ENCODE measurements around the gene MAP3K7CL.
A peak's percentile ranks its signal among the peaks of the same experiment; 100 is the strongest.

Gene MAP3K7CL, protein sequence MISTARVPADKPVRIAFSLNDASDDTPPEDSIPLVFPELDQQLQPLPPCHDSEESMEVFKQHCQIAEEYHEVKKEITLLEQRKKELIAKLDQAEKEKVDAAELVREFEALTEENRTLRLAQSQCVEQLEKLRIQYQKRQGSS

GRCh38 chr21:29130270-29130969, at the start of gene MAP3K7CL:
Gene MAP3K7CL (plus strand): TSS chr21:29130644. CDS start chr21:29133345, 2,701 bp downstream.
- H3K4me3 ChIP-seq: no peak within 1 kb of the TSS
- H3K27ac ChIP-seq: peak within 1 kb of the TSS in 7 of 21 experiments; percentile 8 to 72 (median 32)

- Histone ChIP-seq H3K4me3 (no peak overlapping the region), H3K27ac (no peak overlapping the region)
These were observed 48.2 kb upstream of the MAP3K7CL start for GRCh38 chr21:29082046-29082815.

- Histone ChIP-seq H3K4me3 (no peak overlapping the region), H3K27ac (no peak overlapping the region)
These were observed 47.1 kb upstream of the MAP3K7CL start for GRCh38 chr21:29083306-29083705.

GRCh38 chr21:29084372-29084771, 46.1 kb upstream of the MAP3K7CL start:
- Histone ChIP-seq H3K27ac (no peak overlapping the region), H3K4me3 (no peak overlapping the region)

GRCh38 chr21:29085106-29085752, 45.2 kb upstream of the MAP3K7CL start:
- H3K4me3 ChIP-seq: no peak overlapping the region

DNA sequence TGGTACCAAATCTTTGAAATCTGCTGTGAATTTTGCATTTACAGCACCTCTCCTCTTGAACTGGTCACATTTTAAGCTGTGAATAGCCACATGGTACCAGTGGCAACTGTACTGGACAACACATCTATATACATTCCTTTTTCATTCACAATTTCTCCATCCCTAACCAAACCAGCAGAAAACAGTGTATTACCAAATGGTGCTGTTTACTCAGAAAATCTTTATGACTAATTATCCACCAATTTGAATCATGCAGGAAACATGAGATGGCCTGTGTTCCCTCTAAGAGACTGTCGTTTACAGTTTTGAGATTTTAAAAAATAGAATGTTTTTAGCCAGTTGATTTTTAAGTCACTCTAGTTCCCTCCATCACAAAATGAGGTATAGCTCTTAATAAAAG, 39.4 kb upstream of the MAP3K7CL start:
- Histone ChIP-seq H3K4me3 (no peak overlapping the region), H3K27ac (peak overlapping the region in 2 of 21 experiments; percentile 19 to 34)

More at GRCh38 chr21:29085106-29085752, 45.2 kb upstream of the MAP3K7CL start:
- H3K27ac ChIP-seq: no peak overlapping the region

DNA sequence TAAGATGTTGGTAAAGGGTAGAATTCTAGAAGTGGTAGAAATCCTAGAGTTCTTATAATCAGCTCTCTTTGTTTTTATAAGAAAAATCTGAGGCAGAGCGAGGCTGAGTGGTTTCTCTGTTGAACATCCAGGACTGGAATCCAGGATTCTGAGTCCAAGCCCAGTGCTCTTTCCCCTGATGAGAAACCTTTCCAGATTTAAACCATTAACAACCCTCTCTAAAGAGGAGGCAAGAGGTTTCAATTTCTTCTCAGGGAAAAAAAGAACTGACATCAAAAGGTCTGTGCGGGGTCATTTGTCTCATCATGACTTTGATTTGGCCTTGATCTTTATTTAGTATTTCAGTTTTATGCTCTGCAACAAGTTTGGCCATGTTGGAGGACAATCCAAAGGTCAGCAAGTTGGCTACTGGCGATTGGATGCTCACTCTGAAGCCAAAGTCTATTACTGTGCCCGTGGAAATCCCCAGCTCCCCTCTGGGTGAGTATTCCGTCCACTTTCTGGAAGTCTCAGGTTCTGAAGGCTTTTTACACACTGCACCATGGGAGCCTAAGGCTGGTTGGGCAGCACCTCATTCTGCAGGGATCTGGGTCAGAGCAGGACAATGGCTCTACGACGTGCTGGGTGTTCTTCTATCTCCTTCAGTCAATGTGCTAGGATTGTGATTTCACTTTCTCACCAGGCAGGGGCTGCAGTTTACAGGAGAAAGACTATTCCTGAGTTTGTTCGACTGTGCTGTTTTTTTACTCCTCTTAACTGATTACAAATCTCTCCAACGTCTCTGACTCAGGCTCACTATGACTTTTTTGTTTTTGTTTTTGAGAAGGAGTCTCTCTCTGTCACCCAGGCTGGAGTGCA, 38.1 kb upstream of the MAP3K7CL start:
- Histone ChIP-seq H3K4me3 (no peak overlapping the region), H3K27ac (peak overlapping the region in 7 of 21 experiments; percentile 3 to 51 (median 20))

DNA sequence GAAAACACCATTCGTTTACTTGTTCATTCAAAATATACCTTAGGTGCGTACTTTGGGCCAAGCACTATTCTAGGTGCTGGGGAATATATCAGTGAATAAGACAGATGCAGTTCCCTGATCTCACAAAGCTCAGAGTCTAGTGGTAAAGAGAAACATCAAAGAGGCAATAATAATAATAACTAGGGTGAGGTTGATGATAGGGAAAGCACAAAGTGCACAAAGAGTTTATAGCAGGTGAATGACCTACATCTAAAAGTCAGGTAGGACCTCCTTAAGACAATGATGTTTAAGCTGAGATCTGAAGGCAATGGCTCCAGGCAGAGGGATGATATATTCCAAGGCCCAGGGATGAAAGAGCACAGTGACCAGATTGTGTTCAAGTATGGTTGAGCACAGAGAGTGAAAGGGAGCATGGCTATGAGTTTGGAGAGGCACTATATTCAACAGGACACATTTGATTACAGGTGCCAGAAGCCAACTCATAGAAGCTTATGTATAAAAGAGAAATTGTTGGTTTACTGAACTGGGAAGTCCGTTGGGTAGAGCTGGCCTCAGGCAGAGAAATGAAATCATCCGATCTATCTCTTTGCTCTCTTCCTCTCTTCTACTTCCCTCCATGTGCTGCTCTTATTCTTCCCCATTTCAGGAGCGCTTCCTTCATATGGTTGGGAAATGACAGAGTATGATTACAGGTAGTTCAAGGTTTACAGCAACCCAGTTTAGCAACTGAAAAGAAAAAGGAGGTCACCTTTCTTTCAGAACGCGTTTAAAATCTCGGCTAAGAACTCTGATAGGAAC, 34.0 kb upstream of the MAP3K7CL start:
- Histone ChIP-seq H3K4me3 (no peak overlapping the region), H3K27ac (no peak overlapping the region)

DNA sequence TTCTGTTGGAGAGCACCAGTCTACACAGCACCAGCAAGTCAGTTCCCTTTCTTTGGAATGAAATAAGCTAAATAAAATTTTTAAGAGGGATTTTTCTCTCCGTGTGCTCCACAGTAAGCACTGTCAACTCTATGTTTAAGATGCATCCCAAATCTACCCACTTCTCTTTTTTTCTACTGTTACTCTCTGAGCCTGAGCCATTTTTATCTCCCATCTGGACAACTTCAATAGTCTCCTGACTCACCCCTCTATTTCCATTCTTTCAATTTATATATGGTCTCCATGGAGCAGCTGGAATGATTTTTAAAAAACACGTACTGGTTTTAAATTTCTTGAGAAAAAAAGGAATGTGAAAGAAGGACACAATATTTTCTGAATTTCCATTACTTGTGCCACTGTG, 32.3 kb upstream of the MAP3K7CL start:
- no peak overlapping the region for H3K4me3 ChIP-seq
- no peak overlapping the region for H3K27ac ChIP-seq

DNA sequence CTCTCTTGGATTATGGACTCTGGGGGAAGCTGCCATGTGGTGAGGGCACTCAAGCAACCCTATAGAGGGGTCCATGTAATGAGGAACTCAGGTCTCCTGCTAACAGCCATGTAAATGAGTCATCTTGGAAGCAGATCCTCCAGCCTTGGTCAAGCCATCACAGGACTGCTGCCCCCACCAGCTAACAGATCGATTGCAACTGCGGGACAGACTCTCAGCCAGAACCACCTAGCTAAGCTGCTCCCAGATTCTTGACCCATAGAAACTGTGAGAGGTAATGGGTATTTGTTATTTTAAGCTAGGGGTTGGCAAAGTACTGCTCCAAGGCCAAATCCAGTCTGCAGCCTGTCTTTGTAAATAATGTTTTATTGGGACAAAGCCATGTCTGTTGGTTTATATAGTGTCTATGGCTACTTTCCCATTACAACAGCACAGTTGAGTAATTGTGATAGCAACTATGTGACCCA, 27.6 kb upstream of the MAP3K7CL start:
- no peak overlapping the region for H3K27ac ChIP-seq

DNA sequence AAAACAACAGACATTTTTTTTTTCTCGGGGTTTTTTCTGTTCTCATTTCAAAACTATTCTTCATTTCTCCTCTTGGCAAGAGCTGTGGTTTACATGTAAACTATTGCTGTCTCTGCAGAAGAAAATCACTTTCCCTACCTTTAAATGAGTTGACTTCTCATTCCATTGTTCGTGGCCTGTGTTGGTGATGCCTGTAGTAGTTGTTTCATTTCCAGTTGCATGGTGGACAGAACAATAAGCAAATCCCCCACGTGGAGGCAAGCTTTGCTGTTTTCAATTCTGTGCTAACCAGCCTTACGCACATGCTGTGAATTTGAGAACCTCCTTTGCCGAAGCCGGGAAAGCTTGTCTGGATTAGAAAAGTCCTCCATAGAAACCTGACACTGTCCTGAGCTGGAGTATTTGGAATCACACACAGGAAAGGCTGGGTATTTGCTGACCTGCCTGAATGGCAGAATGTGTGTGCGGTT, 26.2 kb upstream of the MAP3K7CL start:
- Histone ChIP-seq H3K27ac (no peak overlapping the region), H3K4me3 (no peak overlapping the region)

More for the DNA sequence above, 27.6 kb upstream of the MAP3K7CL start:
- no peak overlapping the region for H3K4me3 ChIP-seq

- Histone ChIP-seq H3K4me3 (no peak overlapping the region), H3K27ac (no peak overlapping the region)
These were observed 25.2 kb upstream of the MAP3K7CL start for GRCh38 chr21:29105218-29105617.

DNA sequence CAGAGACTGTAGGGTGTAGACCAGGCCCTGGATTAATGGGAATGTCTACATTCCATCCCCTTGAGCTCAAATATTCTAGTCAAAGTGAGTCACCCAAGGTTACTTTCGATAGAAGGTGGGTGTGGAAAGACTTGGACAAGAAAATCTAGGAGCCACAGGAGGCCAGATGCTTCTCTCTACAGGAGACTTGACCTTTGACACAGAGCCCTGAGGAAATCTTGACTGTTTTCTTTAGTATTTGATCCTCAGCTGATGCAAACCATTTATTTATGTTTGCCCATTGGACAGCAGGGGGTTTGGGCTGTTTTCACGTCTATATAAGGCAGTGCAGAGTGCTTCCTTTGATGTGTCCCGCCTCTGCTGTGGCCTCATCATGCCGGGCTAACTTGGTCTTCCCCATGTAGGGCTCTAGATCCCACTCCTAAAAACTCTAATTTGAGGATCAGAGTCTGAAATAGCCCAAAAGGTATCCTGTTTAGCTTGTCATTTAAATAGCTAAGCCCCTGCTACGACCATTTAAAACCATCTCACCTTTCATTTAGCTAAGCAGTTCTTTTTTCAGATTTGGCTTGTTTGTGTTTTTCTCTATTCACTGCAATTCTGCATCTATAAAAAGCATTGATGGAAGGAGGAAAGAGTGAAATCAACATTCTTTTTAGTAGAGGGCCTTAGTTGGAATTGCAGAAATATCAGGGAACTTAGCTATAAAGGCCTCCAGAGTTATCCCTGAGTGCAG, 15.5 kb upstream of the MAP3K7CL start:
- H3K27ac ChIP-seq: no peak overlapping the region
- H3K4me3 ChIP-seq: no peak overlapping the region

GRCh38 chr21:29115899-29116298, 14.5 kb upstream of the MAP3K7CL start:
- Histone ChIP-seq H3K27ac (no peak overlapping the region), H3K4me3 (no peak overlapping the region)

- Histone ChIP-seq H3K4me3 (no peak overlapping the region), H3K27ac (no peak overlapping the region)
These were observed 13.0 kb upstream of the MAP3K7CL start for GRCh38 chr21:29117372-29117955.

GRCh38 chr21:29121759-29122158, 8.7 kb upstream of the MAP3K7CL start:
- H3K27ac ChIP-seq: no peak overlapping the region

DNA sequence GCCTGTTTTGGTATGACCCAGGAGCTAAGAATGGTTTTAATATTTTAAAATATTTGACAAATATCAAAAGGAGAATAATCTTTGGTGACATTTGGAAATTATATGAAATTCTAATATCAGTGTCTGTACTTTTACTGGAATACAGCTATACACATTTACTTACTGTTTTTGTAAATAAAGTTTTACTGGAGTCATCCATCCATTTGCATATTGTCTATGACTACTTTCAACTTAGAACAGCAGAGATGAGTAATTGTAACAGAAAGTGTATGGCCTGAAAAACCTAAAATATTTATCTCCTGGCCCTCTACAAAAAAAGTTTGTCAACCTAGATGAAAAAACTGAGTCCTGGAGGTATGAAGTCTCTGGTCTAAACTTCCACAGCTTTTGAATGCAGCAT, 5.8 kb upstream of the MAP3K7CL start:
- Histone ChIP-seq H3K27ac (no peak overlapping the region), H3K4me3 (no peak overlapping the region)

More at GRCh38 chr21:29121759-29122158, 8.7 kb upstream of the MAP3K7CL start:
- H3K4me3 ChIP-seq: no peak overlapping the region
